Tibial artery (tissue), 4 donors: Measurements from ENCODE around the gene AIFM2.

Experiments used
- DNase-seq, 2 donors: peaks; one replicate each; pipeline ENCODE4 v3.0.0-alpha.2; 2019
- H3K27ac ChIP-seq, 2 donors: fragments of 200-600 bp; sonication (generic) in 1 of 2; 1 replicate in 1 of 2; 2 replicates in 1 of 2; pipeline ENCODE4 v1.5.1; 2018 to 2019; ENCODE audit warnings: mild to moderate bottlenecking in 1 of 2
- H3K27me3 ChIP-seq, 2 donors: fragments of 200-600 bp; sonication (generic) in 1 of 2; one replicate each; pipeline versions ENCODE4 v1.5.1 to v1.6.0; 2016 to 2019
- H3K36me3 ChIP-seq, 3 donors: fragments of 200-600 bp; sonication (generic) in 2 of 3; one replicate each; pipeline ENCODE4 v1.5.1; 2016 to 2019; ENCODE audit warnings: mild to moderate bottlenecking in 2 of 3
- H3K4me1 ChIP-seq, 4 donors: fragments of 200-600 bp; sonication (generic) in 2 of 4; 1 replicate in 3 of 4; 2 replicates in 1 of 4; pipeline ENCODE4 v1.5.1; 2016 to 2019
- H3K4me3 ChIP-seq, 2 donors: fragments of 200-600 bp; sonication (generic) in 1 of 2; 1 replicate in 1 of 2; 2 replicates in 1 of 2; pipeline ENCODE4 v1.5.1; 2018 to 2019; ENCODE audit warnings: mild to moderate bottlenecking in 2 of 2
- H3K9me3 ChIP-seq, 3 donors: fragments of 200-600 bp; sonication (generic) in 1 of 3; one replicate each; pipeline ENCODE4 v1.5.1; 2016 to 2019
- intact Hi-C: fragments of 100-400 bp; cut with DNase I; formaldehyde crosslinking; loops from one replicate; pipeline ENCODE4 v1.15.0; 2023; ENCODE audit warnings: low total_unique reads
- TF ChIP-seq, protein P1 (sequence below), 2 experiments: fragments of 200-600 bp in 1 of 2; fragments of 450-650 bp in 1 of 2; IDR thresholded peaks; one replicate each; pipeline ENCODE4 v1.5.1; 2017 to 2019; ENCODE audit warnings: antibody characterized with exemption in 2 of 2, mild to moderate bottlenecking in 1 of 2, moderate library complexity in 1 of 2

AIFM2 gene

DNA sequence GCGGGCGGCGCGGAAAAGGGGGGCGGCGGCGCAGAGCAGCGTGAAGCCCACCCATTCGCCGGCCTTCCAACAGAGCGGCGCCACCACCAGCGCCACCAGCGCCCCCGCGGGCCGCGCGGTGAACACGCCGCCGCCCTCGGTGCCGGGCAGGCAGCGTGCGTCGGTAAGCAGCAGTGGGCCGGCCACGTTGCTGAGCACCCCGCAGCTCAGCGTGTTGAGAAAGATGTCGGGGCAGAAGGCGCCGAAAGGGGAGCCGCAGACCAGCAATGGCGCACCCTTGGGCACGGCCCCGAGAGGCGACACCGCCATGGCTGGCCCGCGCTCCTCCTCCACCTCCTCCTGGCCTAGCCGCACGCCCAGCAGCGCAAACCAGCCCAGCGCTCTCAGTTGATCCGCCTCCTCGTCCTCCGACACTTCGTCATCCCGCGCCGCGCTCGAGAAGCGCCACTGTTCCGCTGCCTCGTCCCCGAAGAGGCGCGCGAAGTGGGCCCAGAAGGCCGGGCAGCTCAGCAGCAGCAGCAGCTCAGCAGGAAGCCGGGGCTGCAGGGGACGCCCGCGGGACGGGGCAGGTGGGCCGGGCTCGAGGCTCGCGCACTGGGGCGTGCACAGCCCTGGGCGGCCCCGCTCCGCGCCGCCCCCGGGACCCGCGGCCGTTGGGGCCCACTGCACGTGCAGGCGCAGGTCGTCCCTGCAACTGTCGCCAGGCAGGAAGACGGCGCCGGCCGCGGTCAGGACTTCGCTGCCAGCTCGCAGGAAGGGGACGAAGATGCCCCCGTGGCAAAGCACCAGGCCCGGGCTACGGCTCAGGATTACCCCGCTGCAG lies 13.3 kb upstream of the AIFM2 start:
- peak; percentile 55 to 82 for DNase-seq
- H3K36me3 ChIP-seq = peaks cover 0 to 26% (median 11%) of the 10 kb centered on the region in 3 donors
- H3K27me3 ChIP-seq = no peaks in the 10 kb centered on the region
- no peaks in the 10 kb centered on the region for H3K9me3 ChIP-seq
- peaks cover 0 to 33% (median 21%) of the 10 kb centered on the region in 4 donors for H3K4me1 ChIP-seq
- intact Hi-C loops = no loop called here
- H3K27ac ChIP-seq = peak overlapping the region; percentile 92
- peak overlapping the region; percentile 75 to 81 for H3K4me3 ChIP-seq
- TF ChIP-seq, protein P1, sequence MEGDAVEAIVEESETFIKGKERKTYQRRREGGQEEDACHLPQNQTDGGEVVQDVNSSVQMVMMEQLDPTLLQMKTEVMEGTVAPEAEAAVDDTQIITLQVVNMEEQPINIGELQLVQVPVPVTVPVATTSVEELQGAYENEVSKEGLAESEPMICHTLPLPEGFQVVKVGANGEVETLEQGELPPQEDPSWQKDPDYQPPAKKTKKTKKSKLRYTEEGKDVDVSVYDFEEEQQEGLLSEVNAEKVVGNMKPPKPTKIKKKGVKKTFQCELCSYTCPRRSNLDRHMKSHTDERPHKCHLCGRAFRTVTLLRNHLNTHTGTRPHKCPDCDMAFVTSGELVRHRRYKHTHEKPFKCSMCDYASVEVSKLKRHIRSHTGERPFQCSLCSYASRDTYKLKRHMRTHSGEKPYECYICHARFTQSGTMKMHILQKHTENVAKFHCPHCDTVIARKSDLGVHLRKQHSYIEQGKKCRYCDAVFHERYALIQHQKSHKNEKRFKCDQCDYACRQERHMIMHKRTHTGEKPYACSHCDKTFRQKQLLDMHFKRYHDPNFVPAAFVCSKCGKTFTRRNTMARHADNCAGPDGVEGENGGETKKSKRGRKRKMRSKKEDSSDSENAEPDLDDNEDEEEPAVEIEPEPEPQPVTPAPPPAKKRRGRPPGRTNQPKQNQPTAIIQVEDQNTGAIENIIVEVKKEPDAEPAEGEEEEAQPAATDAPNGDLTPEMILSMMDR (IDR thresholded peaks at IDR 0.05) = peak; percentile 55 to 64

DNA sequence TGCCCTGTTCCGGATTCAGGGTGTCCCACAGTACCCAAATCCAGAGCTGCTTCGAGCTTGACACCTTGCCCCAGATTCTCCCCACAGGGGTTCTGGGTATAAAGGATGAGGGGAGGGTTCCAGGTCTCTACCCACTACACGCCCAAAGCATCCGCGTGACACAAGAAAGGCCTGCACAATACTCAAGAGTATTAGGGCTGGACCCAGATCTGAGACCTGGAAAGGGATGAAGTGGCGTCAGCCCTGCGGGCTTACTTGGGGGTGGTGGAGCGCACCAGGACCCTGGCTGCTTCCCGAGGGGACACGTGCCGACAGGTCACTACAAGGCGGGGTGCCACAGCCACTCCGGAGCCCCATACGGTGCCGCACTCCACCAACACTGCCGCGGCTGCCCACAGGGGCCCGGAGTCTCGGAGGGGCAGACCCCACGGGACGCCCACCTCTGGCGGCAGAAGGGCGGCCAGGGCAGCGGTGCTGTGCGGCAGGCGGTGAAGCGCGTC lies 12.6 kb upstream of the AIFM2 start:
- Histone ChIP-seq H3K27ac (peak overlapping the region; percentile 92), H3K36me3 (peaks cover 0 to 21% (median 11%) of the 10 kb centered on the region in 3 donors), H3K4me1 (peaks cover 0 to 33% (median 21%) of the 10 kb centered on the region in 4 donors), H3K27me3 (no peaks in the 10 kb centered on the region), H3K9me3 (no peaks in the 10 kb centered on the region), H3K4me3 (peak overlapping the region; percentile 75 to 81)
- TF ChIP-seq, protein P1 (IDR thresholded peaks at IDR 0.05) = no peak
- intact Hi-C loops = no loop called here
- DNase-seq = no peak

DNA sequence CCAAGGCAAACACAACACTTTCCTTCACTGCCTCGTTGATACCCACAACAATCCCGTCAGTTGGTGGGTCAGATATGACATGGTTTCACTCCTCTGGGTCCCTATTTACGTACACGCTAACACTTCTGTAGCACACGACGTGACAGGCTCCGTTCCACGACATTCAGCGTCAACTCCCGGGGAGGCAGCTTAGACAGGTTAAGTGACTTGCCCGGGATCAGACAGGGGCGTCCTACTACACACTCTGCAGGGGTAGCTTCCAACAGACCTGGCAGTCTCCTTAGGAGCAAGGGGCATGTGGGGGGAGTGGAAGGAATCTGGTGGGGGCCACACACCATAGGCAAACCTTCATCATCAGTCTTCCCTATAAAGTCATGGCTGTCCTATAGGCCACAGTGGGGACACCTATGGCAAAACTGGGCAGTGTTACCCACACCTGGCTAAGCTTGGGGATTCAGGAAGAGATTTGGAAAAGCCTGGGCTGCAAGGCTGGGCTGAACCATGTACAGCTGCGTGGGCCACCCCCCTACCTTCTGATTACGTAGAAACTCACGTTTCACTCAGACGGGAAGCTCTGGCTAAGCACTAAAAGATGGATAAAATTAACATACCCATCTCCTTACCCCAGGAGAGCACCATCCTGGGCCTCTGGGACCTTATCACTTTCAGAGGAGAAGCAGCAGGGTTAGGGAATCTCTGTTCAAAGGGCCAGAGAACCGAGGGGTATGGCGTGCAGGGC lies 11.9 kb upstream of the AIFM2 start:
- Histone ChIP-seq H3K36me3 (peaks cover 5 to 22% (median 13%) of the 10 kb centered on the region in 3 donors), H3K27ac (peak overlapping the region; percentile 92)
- intact Hi-C loops = no loop called here

DNA sequence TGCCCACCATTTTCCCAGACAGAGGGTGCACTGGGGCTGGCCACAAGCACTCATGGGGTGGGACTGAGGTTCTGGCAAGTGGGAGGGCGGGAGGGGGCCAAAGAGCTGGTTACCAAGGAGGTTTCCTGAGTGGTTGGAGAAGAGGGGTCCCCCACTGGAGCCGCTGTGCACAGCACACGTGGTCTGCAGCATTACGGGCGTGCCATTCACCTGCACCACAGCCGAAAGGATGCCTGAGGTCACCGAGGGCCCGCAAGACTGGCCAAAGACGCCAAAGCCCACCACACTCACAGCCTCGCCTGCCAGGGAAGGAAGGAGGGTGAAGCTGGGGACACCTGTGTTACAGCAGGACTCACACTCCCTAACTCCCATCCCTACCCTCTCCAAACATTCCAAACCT lies 9.9 kb upstream of the AIFM2 start:
- TF ChIP-seq, protein P1 (IDR thresholded peaks at IDR 0.05) = no peak
- Histone ChIP-seq H3K9me3 (no peaks in the 10 kb centered on the region), H3K27me3 (no peaks in the 10 kb centered on the region), H3K27ac (no peak overlapping the region), H3K4me3 (no peak overlapping the region), H3K36me3 (peaks cover 7 to 16% (median 9%) of the 10 kb centered on the region in 3 donors), H3K4me1 (peaks cover 0 to 31% (median 20%) of the 10 kb centered on the region in 4 donors)
- intact Hi-C loops = no loop called here
- DNase-seq = no peak

More for the DNA sequence above, 11.9 kb upstream of the AIFM2 start:
- Histone ChIP-seq H3K4me1 (peaks cover 0 to 33% (median 21%) of the 10 kb centered on the region in 4 donors), H3K27me3 (no peaks in the 10 kb centered on the region), H3K4me3 (peak overlapping the region in 1 of 2 donors; percentile 81), H3K9me3 (no peaks in the 10 kb centered on the region)
- no peak for DNase-seq
- TF ChIP-seq, protein P1 (IDR thresholded peaks at IDR 0.05) = no peak

DNA sequence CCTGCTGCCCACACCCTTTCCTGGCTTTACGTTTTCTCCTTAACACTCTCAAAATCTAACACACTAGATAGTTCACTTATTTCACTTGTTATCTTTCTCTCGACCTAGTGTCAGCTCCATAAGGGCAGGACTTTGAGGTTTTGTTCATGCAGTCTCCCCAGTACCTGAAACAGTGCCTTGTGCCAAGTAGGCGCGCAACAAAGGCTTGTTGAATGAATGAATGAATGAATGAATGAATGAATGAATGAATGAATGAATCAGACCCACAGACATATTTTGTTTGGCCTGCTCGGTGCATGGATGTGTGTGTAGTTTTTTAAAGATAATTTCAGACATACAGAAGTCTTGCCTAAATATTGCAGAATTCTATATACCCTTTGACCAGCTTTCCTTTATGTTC lies 7.7 kb upstream of the AIFM2 start:
- TF ChIP-seq, protein P1 (IDR thresholded peaks at IDR 0.05) = no peak
- intact Hi-C loops = loop anchor here (1.0 kb wide), 1 partner anchor 19 kb away; no protein-coding TSS in a partner anchor

More for the DNA sequence above, 7.7 kb upstream of the AIFM2 start:
- no peak for DNase-seq
- peaks cover 7 to 16% (median 9%) of the 10 kb centered on the region in 3 donors for H3K36me3 ChIP-seq
- H3K4me3 ChIP-seq = no peak overlapping the region
- no peak overlapping the region for H3K27ac ChIP-seq
- H3K4me1 ChIP-seq = peaks cover 0 to 17% (median 11%) of the 10 kb centered on the region in 4 donors
- H3K27me3 ChIP-seq = no peaks in the 10 kb centered on the region
- no peaks in the 10 kb centered on the region for H3K9me3 ChIP-seq
